DMS53 treated with DMSO at 0.1 percent for 48 hours (cell line): ENCODE measurements around the gene KRTAP1-1.
A peak's percentile ranks its signal among the peaks of the same experiment; 100 is the strongest.
"Not testable (repeated sequence)": the region's sequence is repeated elsewhere in the genome, so short reads cannot be mapped to it uniquely, and the experiment has no call there.

Experiments used
- DNase-seq: peaks from one replicate; lab custom pipeline; 2025; ENCODE audit not compliant: unreplicated experiment; lab: John Stamatoyannopoulos, UW

The KRTAP1-1 gene

DNA sequence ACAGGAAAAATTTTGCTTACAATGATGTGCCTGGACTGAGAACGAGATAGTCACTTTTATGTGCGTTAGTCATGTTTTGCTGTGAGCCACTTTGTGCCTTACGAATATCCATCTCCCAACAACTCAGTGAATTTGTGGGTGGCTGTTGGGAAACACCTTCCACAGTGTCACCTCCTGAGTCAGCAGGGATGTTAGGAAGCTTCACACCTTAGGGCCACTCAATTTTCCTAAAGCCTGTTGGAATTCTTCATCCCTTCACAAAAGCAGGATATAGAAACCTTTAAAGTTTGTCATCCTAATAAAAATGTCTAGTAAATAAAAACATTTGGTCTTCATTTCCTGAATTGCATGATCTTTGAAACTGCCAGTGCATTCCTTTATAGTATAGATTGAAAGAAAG is 28.1 kb downstream of the KRTAP1-1 start:
- DNase-seq = no peak

DNA sequence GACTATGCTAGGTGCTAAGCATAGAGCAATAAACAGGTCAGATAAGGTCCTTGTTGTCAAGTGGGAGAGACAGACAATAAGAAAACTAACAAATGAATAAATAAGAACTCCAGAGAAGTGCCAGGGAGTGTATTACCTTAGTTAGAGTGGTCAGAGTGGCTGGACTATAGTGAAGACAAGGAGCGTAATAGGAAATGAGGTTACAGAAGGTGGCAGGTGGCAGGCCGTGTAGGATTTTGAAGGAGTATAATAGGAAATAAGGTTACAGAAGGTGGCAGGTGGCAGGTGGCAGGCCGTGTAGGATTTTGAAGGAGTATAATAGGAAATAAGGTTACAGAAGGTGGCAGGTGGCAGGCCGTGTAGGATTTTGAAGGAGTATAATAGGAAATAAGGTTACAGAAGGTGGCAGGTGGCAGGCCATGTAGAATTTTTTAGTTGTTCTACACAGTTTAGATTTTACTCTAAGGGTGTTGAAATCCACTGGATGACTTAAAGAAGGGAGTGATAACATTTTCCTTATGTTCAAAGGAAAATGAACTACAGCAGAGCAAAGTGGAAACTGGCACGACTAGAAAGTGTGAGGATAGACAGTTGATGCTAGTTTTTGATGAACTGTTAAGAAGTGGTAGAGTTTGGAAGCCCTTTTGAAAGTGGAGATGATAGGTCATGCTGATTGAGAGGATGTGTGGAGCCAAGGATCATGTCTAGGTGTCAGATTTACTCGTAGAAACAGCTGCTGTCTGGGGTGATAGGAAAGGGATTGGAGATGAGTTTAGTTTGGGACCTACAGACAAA is 28.7 kb downstream of the KRTAP1-1 start:
- DNase-seq = peak; percentile 19

DNA sequence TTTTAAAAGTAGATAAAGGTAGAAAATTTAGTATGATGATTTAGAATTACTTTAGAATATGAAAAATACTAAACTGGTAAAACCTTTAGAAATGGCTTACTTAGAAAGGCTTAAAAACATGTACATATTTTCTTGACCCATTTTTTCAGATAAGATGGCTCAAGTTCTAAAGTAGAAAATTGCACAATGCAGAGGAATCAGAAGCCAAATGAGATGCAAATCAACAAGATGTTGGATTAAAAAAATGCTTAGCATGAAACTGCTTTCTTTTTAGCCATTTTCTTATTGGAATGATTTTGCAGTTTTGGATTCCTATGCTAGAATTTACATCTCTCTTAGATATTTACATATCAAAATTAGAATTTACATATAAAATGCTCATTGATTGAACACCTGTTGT is 30.8 kb downstream of the KRTAP1-1 start:
- DNase-seq = no peak

DNA sequence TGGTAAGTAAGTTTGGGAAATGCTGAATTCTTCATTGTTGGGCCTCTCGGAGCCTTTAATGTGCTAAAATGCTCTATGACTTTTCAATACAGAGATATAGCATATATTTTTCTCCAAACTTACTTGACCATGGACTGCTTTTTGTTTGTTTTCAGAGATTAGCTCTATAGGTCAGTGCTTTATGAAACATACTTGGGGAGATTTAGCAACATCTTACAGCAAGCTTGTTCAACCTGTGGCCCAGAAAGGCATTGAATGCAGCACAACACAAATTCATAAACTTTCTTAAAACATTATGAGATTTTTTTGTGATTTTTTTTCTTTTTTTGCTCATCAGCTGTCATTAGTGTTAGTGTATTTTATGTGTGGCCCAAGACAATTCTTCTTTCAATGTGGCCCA is 31.3 kb downstream of the KRTAP1-1 start:
- no peak for DNase-seq

DNA sequence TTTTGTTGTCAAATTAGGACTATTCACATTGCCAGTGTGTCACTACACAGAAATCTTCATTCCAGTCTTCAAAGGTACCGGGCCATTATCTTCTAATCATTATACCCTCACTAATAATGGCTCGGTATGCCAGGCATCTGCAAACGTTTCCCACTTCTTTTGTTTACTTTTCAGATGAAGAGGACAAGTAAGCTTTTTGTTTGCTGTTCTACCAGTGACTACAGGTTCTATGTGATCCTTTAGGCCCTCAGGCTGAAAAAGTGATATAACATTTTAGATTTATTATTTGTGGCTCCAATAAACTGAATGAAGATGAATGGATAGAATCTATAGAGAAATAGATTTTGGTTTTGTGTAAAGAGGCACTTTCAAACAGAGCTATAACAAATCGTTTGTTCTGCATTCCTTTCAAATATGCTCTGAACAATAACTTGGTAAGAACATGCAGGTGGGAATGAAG is 31.9 kb downstream of the KRTAP1-1 start:
- DNase-seq = peak; percentile 54

DNA sequence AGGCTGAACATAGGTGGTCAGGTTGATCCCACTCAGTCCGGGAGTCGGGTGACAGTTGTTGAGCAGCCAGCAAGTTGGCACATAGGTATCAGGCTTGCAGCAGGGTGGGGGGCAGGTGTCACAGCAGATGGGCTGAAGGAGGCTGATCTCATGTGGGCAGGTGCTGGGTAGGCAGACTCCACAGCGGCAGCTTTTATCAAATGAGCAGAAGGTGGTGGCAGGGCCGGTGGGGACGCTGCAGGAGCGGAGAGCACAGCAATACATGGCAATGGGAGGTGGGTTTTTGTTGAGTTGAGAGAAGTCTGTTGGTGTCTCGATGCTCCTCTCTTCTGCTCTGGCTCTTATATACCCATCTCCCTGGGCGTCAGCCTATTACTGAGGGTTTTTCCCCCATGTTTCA is 32.4 kb downstream of the KRTAP1-1 start, which contains the start of gene KRTAP3-1:
TSS of gene KRTAP3-1 (minus strand) at position 318 of the 400 bp plus-strand sequence. CDS start at position 264, 54 bp downstream.
- DNase-seq = peak; percentile 60

DNA sequence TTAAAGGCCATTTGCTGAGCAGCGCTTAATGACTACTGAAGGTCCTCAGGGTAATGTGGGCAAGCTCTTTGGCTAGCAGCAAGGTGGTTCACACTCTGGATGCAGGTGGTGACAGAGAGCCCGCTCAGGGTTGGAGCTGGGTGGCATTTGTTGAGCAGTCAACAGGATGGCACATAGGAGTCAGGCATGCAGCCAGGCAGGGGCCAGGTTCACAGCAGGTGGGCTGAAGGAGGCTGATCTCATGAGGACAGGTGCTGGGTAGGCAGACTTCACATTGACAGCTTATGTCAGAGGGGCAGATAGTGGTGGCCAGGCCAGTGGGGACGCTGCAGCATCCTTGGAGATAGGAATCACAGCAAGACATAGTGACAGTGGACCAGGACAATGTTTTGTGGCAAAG is 36.9 kb downstream of the KRTAP1-1 start:
- DNase-seq = no peak

DNA sequence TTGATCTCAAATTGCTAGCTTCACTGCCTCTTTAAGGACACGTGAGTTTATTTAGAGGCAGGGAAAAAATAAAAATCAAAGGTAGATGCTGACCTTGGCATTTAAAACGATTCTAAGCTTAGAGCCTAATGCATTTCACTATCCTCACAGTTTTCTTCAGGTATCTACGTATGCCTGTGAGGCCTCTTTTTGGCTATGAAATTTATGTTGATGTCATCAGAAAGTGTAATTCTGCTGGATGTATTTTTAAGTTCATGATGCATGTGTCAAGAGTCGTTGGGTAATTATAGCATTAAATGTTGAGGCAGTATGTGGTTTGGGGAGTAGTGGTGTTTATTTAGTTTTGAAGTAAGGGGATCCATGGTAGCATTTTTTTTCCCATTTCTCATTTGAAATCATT is 37.3 kb downstream of the KRTAP1-1 start:
- no peak for DNase-seq

DNA sequence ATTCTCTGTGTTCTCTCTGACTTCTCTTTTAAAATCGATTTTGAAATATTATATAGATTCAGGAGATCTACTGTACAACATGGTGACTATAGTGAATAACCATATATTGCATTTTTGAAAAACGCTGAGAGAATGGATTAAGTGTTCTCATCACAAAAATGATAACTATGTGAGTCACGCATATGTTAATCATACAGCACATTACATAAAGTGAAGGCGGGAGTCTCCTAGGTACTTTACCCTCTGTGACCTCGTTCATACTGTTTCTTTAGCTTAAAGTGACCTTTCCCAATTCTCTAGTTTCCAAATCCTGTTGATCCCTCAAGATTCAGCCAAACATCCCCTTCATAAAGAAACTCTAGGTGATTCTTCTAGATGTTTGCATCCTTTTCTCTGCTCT is 38.4 kb downstream of the KRTAP1-1 start:
- DNase-seq = no peak

DNA sequence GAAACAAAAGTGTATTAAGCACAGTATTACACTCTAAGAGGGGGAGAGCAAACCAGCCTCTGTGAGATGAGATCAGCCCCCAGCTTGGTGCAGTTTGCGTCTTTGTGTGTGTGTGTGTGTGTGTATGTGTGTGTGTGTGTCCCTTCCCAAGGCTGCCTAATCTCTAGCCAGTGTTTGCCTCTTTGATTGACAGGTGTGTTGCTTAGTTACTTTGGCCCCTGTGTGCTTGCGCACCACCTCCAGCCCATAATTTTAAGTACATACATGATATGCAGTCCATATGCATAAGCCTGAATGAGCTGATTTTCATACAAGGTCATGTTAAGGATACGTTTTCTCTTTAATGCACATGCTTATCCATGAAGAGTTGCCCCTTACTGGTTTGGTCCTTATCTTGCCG is 39.5 kb downstream of the KRTAP1-1 start:
- no peak for DNase-seq

DNA sequence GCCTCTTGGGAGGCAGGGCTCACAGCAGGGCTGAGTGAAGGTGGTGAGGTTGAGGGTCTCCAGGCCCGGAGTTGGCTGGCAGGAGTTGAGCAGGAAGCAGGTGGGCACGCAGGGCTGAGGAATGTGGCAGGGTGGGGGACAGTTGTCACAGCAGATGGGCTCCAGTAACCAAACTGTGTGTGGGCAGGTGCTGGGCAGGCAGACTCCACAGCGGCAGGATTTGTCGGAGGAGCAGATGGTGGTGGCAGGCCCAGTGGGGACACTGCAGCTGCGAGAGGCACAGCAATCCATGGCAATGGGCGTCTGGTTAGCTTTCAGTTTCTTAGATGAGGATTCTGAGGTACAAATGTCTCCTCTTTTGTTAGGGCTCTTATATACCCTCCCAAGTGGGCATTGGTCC is 41.7 kb downstream of the KRTAP1-1 start, which contains the start of gene KRTAP3-2:
TSS of gene KRTAP3-2 (minus strand) at position 344 of the 400 bp plus-strand sequence. CDS start at position 291, 53 bp downstream.
- DNase-seq = not testable (repeated sequence)

DNA sequence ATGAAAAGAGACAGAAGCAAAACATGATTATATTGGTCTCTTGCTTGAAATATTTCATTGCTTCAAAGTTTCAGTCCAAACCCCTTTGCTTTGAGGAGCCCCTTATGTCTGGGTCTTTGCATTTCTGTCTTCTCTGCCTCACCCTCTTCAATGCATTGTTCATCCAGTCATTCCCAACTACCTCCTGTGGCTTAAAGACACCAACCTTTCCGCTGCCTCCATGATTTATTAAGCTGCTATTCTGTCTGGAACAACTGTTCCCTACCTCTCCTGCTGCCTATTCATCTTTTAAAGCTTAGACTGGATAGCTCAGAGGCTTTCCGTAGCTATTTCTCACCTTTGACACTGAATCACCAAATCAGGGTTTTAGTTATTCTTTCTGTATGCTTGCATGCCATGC is 43.9 kb downstream of the KRTAP1-1 start:
- DNase-seq = no peak

DNA sequence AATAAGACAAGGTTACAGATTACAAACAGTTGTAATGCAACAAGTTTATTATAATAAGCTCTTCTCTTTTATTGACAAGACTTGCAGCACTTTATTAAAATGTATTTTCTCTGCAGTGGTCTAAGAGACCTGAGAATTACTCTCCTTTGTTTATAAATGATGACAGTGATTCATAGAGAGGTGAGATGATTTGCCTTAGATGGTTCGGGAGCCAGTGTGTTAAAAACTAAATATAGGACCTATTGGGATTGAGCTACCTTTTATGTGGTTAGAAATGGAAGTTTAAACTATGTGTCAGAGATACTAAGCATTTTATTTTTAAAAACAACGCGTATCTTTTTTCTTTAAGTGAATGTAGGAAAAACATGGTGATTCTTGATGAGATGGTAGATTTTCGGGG is 44.4 kb downstream of the KRTAP1-1 start:
- no peak for DNase-seq

DNA sequence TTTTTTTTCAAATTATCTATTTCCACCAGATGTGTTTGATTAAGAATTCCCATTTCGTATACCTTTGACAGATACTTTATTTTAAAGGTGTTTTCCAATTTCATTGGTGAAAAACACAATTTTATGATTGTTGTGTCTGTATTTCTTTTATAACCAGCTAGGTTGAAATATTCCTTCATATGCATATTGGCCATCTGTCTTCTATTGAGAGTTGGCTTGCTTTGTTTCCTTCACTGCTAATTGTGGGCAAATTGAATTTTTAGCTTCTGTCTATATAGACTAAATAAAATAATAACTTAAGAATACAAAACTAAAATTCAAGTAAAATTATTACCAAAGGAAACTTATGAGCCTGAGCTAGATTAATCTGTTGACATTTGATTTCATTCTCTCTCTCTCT is 46.1 kb downstream of the KRTAP1-1 start:
- no peak for DNase-seq

DNA sequence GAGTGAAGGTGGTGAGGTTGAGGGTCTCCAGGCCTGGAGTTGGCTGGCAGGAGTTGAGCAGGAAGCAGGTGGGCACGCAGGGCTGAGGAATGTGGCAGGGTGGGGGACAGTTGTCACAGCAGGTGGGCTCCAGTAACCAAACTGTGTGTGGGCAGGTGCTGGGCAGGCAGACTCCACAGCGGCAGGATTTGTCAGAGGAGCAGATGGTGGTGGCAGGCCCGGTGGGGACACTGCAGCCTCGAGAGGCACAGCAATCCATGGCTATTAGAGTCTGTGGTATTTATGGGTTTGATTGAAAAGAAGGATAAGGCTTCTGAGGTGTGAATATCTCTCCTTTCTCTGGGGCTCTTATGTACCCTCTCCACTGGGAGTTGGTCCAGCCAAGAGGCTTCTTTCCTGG is 47.4 kb downstream of the KRTAP1-1 start, which contains the start of gene KRTAP3-3:
TSS of gene KRTAP3-3 (minus strand) at position 326 of the 400 bp plus-strand sequence. CDS start at position 259, 67 bp downstream.
- no peak for DNase-seq

DNA sequence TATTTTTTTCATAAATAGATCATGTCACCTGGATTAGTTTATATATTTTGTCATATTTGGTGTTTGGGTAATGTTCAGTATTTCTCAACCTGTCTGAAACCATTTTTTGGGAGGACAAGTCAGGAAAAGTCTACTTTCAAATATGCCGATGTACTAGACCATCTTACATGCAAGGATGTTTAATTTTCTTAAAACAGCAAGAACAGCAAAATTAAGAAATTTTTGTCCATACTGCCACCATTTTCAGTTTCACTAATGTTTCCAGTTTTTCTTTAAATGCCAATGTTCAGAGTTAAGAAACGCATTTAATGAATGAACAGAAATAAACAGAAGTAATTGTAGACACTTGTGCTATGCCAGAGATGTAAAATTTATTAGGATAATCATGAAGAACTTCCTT is 48.2 kb downstream of the KRTAP1-1 start:
- no peak for DNase-seq

DNA sequence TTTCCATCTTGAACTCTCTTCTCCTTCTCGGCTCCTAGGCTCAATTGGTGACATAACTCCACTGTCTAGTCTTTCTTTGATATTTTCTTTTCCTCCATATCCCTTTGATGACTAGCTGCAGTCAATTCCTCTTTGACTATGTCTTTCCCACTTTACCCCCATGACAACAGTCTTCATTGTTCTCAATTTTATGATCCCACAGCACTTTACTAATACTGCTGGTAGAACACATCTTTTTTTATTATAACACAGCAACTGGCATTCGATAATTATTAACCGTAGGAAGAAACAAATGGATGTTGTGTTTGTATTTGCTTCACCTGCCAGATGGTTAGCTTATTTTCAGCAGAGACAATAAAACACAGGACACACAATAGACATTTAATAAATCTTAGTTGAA is 48.6 kb downstream of the KRTAP1-1 start:
- no peak for DNase-seq
